GM12872 (cell line): ENCODE measurements around the gene CCND3.

ENCODE experiments used
- TF ChIP-seq, protein P1 (sequence below): IDR thresholded peaks from 3 replicates; pipeline ENCODE4 v1.5.1; 2011; ENCODE audit warnings: low read depth, mild to moderate bottlenecking, low read length, moderate library complexity; ENCODE audit not compliant: insufficient read depth

Gene CCND3

DNA sequence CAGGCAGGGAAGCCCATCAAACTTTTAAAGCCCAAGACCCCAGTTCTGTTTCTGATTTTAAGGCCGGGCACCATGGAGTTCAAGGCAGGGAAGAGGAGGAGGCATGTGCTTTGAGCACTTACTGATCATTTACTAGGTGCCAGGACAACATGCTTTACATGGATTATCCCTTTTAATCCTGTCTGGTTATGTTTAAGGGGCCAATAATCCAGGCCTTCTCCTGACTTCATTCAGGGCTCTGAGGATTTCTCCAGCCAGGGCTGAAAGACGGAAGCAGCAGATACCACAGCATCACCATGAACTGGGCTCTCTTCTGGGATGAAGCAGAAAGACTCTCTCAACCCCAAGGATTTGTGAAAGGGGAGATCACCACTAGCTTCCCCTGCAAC is 4.1 kb downstream of the CCND3 start:
- TF ChIP-seq, protein P1, sequence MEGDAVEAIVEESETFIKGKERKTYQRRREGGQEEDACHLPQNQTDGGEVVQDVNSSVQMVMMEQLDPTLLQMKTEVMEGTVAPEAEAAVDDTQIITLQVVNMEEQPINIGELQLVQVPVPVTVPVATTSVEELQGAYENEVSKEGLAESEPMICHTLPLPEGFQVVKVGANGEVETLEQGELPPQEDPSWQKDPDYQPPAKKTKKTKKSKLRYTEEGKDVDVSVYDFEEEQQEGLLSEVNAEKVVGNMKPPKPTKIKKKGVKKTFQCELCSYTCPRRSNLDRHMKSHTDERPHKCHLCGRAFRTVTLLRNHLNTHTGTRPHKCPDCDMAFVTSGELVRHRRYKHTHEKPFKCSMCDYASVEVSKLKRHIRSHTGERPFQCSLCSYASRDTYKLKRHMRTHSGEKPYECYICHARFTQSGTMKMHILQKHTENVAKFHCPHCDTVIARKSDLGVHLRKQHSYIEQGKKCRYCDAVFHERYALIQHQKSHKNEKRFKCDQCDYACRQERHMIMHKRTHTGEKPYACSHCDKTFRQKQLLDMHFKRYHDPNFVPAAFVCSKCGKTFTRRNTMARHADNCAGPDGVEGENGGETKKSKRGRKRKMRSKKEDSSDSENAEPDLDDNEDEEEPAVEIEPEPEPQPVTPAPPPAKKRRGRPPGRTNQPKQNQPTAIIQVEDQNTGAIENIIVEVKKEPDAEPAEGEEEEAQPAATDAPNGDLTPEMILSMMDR, result no peak

DNA sequence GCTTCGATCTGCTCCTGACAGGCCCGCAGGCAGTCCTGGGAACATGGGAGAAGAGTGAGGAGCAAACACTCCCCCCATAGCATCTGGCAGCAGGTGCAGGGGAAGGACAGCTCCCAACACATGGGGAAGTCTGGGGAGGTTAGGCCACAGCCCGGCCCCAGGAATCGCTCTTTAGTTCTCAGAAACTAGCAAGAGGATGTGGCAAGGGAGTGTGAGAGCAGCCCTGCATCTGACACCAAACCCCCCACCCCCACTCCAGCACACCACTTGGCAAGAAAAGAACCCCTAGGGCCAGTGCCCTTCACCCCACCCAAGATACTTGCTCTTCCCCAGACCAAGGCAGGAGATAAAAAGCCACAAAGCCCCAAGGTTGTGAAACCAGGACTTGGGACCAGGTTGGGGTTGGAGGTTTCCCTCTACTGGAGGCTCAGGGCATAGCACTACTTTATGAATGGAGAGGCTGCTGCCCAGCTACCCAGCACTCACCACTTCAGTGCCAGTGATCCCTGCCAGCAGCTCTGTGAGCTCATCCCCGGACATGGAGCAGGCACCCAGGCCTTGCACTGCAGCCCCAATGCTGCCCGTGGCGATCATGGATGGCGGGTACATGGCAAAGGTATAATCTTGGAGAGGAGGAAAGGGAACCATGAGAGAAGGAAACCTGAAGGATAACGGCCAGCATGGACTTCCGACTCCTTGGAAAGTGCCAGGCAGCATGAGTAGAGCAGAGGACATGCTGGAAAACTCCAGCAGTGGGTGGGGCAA is 5.4 kb downstream of the CCND3 start:
- TF ChIP-seq, protein P1, result peak; percentile 97

DNA sequence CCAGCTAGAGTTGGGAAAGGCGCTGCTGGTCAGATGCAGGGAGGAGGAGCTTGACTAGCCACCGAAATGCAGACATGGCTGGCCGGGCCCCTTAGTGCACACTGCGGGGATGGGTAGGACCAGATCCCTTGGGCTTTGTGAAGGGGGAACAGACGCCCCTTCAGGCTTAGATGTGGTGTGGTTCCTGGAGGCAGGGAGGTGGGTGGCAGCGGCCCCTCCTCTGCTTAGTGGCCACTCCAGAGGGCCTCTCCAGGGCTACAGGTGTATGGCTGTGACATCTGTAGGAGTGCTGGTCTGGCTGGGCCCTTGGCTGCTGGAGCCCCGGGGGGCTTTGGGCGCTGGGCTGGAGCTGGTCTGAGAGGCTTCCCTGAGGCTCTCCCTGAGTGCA is 5.9 kb downstream of the CCND3 start:
- TF ChIP-seq, protein P1, result no peak

DNA sequence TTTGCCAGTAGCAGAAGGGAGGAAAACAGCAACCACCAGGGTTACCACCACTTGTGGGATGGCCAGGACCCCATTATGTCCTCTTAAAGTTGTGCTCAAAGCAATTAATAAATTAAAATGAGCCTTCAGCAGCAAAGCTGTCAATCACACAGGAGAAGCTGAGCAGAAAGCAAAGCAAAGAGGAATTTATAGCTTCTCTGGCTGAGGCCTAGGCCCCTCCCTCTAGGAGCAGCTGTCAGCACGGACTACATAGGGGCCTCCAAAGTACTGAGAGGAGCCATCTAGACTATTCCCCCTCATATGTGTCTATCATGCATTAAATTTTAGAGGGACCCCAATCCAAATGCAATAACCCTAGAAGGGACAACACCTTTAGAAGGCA is 6.4 kb downstream of the CCND3 start:
- TF ChIP-seq, protein P1, result no peak

DNA sequence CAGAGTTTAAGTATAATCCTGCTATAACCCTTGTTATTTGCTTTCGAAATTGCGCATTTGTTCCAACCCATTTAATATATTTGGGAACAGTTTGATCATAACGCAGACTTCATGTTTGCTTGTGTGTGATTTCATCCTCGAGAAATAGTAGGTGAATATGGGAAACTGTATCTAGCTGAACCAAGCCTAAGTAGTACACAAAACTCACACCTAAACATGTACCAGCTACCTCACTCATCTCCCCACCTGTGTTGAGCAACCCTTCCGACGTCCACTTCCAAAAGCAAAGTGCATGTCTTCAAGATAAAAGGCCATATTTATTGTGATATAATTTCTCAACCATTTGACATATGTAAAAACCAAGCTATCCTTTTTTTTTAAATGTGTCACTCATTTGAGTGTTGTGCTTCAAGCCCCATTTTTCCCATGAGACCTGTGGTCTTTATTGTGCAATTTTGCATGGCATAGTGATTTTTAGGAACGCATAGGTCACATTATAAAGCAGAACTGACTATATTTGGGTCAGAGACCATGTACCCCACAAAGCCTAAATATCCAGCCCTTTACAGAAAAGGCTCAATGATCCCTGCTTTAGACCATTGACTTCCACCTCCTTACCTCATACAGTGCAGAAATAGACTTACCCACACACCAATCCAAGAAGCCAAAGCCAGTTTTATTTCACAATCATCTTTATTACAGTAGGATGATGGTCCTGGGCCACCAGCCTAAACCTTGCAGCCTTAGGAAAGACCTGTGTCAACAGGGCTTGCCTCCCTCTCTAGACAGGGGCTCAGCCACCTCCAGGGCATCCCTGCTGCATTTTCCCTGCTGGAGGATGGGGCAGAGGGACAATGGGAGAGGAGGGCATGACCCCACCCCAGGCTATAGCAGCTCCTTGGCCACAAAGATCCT is 7.1 kb downstream of the CCND3 start:
- TF ChIP-seq, protein P1, result no peak

DNA sequence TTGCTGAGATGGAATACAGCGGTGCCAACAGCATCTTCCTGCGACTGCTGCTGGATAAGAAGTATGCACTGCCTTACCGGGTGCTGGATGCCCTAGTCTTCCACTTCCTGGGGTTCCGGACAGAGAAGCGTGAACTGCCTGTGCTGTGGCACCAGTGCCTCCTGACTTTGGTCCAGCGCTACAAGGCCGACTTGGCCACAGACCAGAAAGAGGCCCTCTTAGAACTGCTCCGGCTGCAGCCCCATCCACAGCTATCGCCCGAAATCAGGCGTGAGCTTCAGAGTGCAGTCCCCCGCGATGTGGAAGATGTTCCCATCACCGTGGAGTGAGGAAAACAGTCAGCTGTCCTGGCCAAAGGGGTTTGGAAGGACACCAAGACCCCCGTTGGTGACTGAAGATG is 9.2 kb downstream of the CCND3 start:
- TF ChIP-seq, protein P1, result no peak

DNA sequence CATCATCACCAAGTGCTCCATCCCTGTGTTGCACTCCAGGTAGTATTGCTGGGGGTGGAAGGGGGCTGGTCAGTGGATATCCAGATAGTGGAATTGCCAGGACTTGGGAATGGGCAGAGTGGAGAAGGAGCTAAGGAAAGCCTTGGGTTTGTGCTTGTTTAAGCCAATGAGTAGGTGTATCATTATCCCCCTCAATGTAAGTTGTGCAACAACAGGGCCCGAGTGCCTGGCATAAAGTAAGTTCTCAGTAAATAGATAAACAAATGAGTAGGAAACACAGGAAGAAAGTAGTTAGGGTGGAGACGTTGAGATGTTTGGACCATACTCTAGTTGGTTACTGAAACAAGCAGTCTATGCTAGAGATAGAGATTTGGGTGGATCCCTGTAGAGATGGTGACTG is 9.8 kb downstream of the CCND3 start:
- TF ChIP-seq, protein P1, result no peak
